Mesothelial cell of epicardium (in vitro differentiated cells): Measurements from ENCODE around the gene CKB. TPM values are rescaled to one million over a fixed set of nuclear protein-coding genes. Genes with fewer than 3 reads are reported as not detected.

Source experiments
- DNase-seq, 2 experiments: peaks; one replicate each; pipeline ENCODE4 v3.0.0; 2021; ENCODE audit warnings: low spot score in 2 of 2; ENCODE audit not compliant: unreplicated experiment in 2 of 2
- H3K27ac Mint-ChIP-seq: 2 replicates; pipeline ENCODE4 v1.8.0; 2021; ENCODE audit warnings: mixed read lengths
- H3K27me3 Mint-ChIP-seq: 2 replicates; pipeline ENCODE4 v1.8.0; 2021; ENCODE audit warnings: low read depth, mixed read lengths
- H3K36me3 Mint-ChIP-seq: 2 replicates; pipeline ENCODE4 v1.8.0; 2021; ENCODE audit warnings: mixed read lengths
- H3K4me1 Mint-ChIP-seq: 2 replicates; pipeline ENCODE4 v1.8.0; 2021; ENCODE audit warnings: mixed read lengths
- H3K4me3 Mint-ChIP-seq: 2 replicates; pipeline ENCODE4 v1.8.0; 2021; ENCODE audit warnings: mild to moderate bottlenecking, moderate library complexity, mixed read lengths
- H3K9me3 Mint-ChIP-seq: 2 replicates; pipeline ENCODE4 v1.8.0; 2021; ENCODE audit warnings: mixed read lengths
- CTCF ChIP-seq: fragments of 200-600 bp; sonication (generic); IDR thresholded peaks from one replicate; pipeline ENCODE4 v1.5.0; 2021; ENCODE audit warnings: antibody characterized with exemption; ENCODE audit not compliant: unreplicated experiment
- total RNA-seq: library from RNA; stranded (reverse); gene quantifications from 3 replicates; pipeline ENCODE4 v1.2.1, GENCODE V29; 2021

CKB gene
- total RNA-seq, 1 donor from 2014 or later, result 50.6 TPM

- peaks cover 27% of the 10 kb centered on the region for H3K4me1 Mint-ChIP-seq
- no peaks in the 10 kb centered on the region for H3K27me3 Mint-ChIP-seq
- peaks cover 18% of the 10 kb centered on the region for H3K36me3 Mint-ChIP-seq
- no peaks in the 10 kb centered on the region for H3K9me3 Mint-ChIP-seq
- no peak for TF ChIP-seq CTCF
- H3K27ac Mint-ChIP-seq, result peak within 1 kb of the TSS; percentile 93
- peak within 1 kb of the TSS; percentile 95 for H3K4me3 Mint-ChIP-seq
- peak; percentile 79 to 88 for DNase-seq
Observed at GRCh38 chr14:103562429-103563225, 40.0 kb upstream of the CKB start, which contains the start of the genes BAG5 and COA8. Gene BAG5 (minus strand): TSS chr14:103562657. CDS start chr14:103561164, 1,493 bp downstream. Gene COA8 (plus strand): TSS chr14:103562960. CDS start chr14:103563002, 42 bp downstream.

- H3K4me1 Mint-ChIP-seq, result peaks cover 27% of the 10 kb centered on the region
- no peaks in the 10 kb centered on the region for H3K9me3 Mint-ChIP-seq
- peaks cover 18% of the 10 kb centered on the region for H3K36me3 Mint-ChIP-seq
- H3K27ac Mint-ChIP-seq, result peak overlapping the region; percentile 92
- DNase-seq, result no peak
- peak overlapping the region; percentile 95 for H3K4me3 Mint-ChIP-seq
- TF ChIP-seq CTCF, result no peak
- no peaks in the 10 kb centered on the region for H3K27me3 Mint-ChIP-seq
Observed at GRCh38 chr14:103562179-103562428, 39.5 kb upstream of the CKB start.

GRCh38 chr14:103561381-103562178 is 39.0 kb upstream of the CKB start:
- TF ChIP-seq CTCF, result no peak
- H3K4me1 Mint-ChIP-seq, result peaks cover 27% of the 10 kb centered on the region
- H3K27ac Mint-ChIP-seq, result peak overlapping the region; percentile 92
- H3K9me3 Mint-ChIP-seq, result no peaks in the 10 kb centered on the region
- peaks cover 18% of the 10 kb centered on the region for H3K36me3 Mint-ChIP-seq
- H3K4me3 Mint-ChIP-seq, result peak overlapping the region; percentile 95
- H3K27me3 Mint-ChIP-seq, result no peaks in the 10 kb centered on the region
- DNase-seq, result peak in 1 of 2 experiments; percentile 56

- Mint-ChIP-seq H3K4me1 (peaks cover 27% of the 10 kb centered on the region), H3K9me3 (no peaks in the 10 kb centered on the region), H3K27ac (no peak overlapping the region), H3K27me3 (no peaks in the 10 kb centered on the region), H3K4me3 (peak overlapping the region; percentile 95), H3K36me3 (peaks cover 18% of the 10 kb centered on the region)
- DNase-seq, result no peak
- no peak for TF ChIP-seq CTCF
Observed at GRCh38 chr14:103560691-103561090, 38.1 kb upstream of the CKB start.

GRCh38 chr14:103559766-103560165 is 37.1 kb upstream of the CKB start:
- H3K4me1 Mint-ChIP-seq, result peaks cover 28% of the 10 kb centered on the region
- no peak overlapping the region for H3K4me3 Mint-ChIP-seq
- H3K9me3 Mint-ChIP-seq, result no peaks in the 10 kb centered on the region
- no peak for TF ChIP-seq CTCF
- DNase-seq, result no peak
- no peak overlapping the region for H3K27ac Mint-ChIP-seq
- H3K36me3 Mint-ChIP-seq, result peaks cover 18% of the 10 kb centered on the region
- H3K27me3 Mint-ChIP-seq, result no peaks in the 10 kb centered on the region
